CD4-positive, alpha-beta T cell treated with Interleukin-4 for 4 hours (primary cell): ENCODE measurements around the gene DDX27.
A peak's percentile ranks its signal among the peaks of the same experiment; 100 is the strongest.

ENCODE experiments used
- DNase-seq: peaks from one replicate; pipeline ENCODE4 v3.0.0-alpha.2; 2020

The DDX27 gene

GRCh38 chr20:49278818-49279676, 59.8 kb downstream of the DDX27 start:
- DNase-seq, result peak; percentile 29

- DNase-seq, result no peak
Measured at GRCh38 chr20:49279677-49280462, 60.7 kb downstream of the DDX27 start.

DNA sequence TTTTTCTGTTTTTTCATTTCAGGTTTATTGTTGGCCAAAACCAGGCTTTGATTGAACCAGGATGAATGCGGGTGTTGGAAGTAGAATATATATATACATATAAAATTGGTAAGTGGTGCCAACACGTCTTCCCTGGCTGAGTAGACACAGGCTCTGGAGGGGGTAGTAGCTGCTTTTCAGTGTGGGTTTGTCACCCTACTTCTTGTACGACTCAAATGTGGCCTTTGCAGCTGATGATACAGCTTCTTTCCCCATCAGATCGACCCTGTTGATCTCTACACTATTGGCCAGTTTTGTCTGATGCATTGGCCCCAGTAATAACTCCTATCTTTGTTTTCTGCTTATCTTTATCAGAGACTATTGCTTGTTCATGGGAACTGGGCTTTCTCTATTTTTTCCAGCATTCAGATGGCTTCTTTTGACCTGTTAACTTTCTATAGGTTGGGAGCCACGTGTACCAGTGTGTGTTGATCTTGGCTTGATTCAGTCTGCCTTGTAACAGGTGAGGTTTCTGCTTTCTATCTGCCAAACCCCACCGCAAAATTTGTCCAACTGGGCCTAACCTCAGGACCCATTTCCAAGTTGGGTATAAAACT, 61.3 kb downstream of the DDX27 start:
- DNase-seq, result no peak

DNA sequence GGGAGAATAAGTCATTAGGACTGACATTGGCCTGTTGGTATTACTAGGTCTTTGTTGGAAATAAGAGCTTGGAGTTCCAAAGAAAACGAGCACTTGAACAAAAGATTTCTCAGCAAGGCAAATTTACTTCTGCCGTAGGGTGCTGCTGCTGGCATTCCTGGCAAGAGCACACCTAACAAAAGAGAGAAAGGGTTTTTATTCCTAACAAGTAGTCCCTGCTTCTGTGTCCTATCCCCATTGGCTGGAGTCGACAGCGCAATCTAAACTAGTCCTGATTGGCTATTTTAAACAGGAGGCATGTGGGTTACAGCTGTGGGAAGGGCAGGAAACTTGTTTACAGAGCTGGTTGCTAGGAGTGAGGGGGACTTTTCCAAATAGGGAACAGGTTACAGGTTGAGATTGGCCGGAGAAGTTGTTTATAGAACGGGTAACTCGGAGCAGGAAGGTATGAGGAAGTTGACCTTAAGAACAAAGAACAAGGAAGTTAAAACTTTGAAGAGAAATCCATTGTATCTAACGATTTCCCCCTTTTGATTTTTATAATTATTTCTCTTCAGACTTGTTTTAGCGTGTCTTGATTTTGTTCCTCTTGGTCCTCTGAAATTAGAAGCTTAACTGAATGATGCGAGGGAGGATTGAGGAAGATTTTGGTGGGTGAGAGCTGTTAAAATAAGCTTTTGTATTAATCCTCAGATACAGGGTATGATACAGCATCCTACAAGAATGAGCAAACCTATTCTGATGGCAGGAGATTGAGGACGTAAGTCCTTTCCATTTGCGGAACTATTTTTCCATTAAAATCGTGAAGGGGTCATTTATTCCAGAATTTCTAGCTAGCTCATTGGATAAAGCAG, 62.1 kb downstream of the DDX27 start:
- DNase-seq, result no peak

DNA sequence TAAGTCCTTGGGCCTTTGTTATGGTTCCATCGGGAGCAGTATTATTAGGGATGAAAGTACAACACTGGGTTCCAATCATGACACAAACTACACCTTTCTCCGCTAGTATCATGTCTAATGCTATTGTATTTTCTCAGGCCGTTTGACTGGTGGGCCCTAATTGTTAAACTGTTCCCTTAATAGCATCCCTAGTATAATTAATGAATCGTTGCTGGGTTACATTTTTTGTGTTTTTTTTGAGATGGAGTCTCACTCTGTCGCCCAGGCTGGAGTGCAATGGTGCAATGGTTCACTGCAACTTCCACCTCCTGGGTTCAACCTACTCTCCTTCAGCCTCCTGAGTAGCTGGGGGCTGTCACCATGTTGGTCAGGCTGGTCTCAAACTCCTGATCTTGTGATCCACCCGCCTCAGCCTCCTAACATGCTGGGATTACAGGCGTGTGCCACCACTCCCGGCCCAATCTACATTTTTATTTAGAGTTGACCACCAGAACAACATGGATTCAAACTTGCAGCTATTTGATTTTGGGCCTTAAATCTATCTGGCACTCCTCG, 62.8 kb downstream of the DDX27 start:
- no peak for DNase-seq

- no peak for DNase-seq
Measured at GRCh38 chr20:49282584-49283171, 63.5 kb downstream of the DDX27 start.

DNA sequence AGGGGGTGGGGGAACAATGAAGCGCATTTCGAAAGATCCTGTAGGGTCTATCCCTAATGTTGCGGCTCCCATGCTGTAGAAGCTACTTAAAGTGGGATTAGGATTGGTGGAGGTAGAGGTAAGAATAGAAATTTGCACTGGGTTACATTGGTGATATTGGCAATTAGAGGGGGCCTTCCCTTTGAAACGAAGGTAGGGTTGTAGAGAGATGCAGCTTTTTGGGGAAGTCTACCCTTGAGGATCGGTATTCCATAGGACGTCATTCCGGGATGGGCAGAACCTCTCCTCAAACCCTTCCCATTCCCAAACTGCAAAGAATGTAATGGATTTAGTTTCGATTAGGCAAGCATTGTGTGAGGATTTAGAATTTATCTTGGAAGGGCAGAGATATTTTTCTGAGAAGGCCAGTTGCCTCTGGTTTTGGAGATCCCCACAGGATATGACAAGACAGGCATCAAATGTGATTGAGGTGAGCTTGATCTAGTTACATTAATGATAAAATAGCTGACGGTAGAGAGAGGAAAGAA, 64.0 kb downstream of the DDX27 start:
- DNase-seq, result no peak

DNA sequence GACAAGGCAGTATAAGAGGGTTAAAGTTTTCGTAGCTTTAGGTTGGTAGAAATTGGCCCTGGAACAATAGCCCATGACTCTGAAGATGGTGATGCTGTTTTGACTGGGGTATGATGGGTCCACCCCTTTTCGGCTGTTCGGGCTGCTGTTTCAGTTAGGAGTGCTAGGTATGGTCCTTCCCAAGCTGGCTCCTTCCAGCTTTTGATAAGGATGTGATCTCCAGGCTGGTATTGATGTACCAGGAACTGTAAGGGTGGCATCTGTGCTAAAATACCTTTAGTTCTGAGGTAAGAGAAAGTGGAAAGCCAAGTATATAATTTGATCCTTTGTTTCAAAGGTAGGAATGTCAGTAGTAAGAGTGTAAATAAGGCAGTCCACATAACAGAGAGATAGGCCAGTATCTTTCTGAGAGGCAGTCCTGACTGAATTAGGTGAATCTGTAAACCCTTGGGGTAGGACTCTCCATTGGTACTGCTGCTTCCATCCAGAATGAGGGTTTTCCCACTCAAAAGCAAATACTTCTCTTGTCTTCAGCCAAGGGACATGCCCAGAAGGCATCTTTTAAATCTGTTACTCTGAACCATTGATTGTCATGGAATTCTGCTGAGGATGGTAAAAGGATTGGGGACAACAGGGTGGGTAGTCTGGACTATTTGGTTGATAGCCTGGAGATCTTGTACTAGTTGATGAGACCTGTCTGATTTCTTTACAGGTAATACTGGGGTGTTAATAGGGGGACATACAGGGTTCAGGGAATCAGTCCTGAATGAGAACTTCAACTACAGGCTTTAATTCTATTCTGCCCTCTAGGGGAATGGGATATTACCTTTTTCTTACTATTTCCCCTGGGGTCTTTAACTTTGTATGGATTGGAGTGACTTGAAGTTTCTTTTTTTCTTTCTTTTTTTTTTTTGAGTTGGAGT, 64.7 kb downstream of the DDX27 start:
- DNase-seq, result no peak

GRCh38 chr20:49284818-49285217, 65.6 kb downstream of the DDX27 start:
- no peak for DNase-seq

DNA sequence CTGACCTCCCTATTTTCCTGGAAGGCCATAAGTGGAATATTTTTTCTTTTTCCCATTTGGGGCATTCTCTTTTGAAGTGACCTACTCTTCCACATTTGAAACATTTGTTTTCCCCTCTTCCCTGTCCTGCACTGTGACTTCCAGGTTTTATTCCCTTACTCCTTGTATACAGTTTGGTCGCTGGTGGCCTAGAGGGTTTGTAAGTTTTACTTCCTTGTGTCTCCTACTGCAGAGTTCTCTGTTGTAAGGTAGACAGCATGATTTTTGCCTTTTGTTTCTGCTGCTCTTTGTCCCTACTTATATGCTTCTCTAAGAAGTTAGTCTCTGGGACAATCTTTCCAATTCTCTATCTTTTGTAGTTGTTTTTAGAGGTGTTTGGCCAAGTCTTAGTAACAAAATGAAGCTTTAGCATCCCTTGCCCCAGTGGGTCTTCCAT, 66.0 kb downstream of the DDX27 start:
- DNase-seq, result no peak

- DNase-seq, result no peak
Measured at GRCh38 chr20:49285813-49286494, 66.7 kb downstream of the DDX27 start.

DNA sequence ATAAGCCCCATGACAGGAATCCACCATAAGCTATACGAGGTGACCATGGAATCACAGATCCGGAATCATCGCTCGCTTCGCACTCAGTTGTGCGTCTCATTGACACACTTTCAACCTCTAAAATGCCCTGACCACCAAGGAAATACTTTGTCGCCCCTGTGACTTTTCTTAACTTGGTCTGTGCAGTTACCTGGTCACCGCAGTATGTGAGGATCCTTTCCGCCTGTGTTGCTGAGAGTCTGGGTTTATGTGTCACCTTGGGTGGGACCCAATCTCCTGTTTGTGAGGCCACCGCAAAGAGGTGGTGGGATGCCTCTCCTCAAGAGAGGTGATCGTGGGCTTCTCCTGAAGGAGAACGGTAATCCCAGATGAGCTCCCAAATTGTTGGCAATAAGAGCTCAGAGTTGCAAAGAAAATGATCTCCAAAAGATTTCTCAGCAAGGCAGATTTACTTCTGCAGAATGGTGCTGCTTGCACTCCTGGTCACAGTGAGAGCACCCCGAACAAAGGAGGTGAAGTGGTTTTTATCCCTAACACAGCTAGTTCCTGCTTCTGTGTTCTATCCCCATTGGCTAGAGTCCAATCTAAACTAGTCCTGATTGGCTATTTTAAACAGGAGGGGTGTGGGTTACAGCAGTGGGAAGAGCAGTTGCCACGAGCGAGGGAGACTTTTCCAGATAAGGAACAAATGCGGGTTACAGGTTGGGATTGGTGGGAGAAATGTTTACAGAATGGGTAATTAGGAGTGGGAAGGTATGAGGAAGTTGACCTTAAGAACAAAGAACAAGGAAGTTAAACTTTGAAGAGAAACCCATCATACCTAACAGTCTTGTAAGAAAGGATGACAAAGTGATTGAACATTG, 67.7 kb downstream of the DDX27 start:
- DNase-seq, result no peak

DNA sequence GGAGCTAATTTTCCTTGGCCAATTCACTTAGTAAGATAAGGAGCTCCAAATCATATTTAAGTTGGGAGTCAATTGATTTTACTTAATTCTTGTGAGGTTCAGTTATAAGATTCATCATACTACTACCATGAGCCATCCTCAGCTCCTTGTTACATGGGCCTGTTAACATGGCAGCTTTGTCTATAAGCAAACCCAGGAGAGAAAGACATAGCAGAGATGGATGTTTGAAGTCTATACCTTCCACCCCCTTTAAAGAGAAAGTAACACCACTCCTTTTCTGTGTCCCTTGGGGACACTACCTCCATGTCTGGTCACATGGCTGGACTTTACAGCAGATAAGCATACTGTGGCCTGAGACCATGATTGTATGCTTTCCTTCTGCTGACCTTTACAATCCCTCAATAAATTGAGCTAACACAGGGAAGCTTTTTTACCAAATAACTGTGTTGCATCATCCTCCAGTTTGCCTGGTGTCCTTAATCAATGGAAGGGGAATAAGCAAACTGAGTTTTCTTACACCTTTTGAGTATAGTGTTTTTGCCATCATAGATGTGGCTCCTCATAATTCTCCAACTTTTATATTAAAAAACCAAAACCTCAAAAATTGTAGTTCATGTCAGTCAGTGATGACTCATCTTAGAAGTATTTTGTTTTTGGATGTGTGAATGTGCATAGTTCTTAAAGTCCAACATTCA, 68.5 kb downstream of the DDX27 start:
- no peak for DNase-seq

DNA sequence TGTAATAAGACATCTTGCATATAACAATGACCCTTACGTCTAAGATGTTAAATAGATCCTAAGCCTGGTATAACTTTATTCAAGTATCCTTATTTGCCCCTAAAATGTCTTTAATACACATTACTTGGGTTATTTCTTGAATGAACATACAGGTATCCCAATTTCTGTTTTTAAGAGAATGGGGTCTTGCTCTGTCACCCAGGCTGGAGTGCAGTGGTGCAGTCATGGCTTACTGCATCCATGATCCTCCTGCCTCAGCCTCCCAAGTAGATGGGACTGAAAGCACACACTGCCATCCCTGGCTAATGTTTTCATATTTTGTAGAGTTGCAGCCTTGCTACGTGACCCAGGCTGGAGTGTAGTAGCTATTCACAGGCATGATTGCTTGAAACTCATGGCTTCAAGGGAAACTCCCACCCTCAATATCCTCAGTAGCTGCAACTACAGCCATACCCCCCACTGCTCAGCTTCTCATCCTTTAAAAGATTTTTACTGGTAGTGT, 69.1 kb downstream of the DDX27 start:
- DNase-seq, result no peak

- DNase-seq, result no peak
Measured at GRCh38 chr20:49288784-49289696, 69.8 kb downstream of the DDX27 start.

- no peak for DNase-seq
Measured at GRCh38 chr20:49290608-49291191, 71.5 kb downstream of the DDX27 start.

- DNase-seq, result no peak
Measured at GRCh38 chr20:49291200-49291599, 72.0 kb downstream of the DDX27 start.
